ENCODE data around the gene ARL6IP4.

DNA sequence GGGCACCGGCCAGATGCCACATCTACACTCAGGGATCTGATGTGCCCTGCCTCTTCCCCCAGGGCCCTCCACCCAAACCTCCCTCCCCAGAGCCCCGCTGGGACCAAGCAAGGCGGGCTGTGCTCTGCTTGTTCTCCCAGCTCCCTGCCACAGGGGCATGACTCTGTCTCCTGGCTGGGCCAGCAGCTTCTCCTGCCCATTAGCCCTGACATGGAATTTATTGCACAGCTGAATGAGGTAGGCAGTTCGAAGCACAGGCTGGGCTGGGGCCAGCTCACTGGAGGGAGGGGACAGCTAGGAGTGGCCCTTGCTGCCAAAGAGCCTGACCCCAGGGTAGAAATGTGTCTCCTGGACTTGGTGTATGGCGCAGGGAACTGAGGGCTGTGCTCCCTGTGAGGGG is 42.4 kb downstream of the ARL6IP4 start:
- TF ChIP-seq CBX8 (IDR thresholded peaks at IDR 0.05) = no peak
- TF ChIP-seq, protein P1, sequence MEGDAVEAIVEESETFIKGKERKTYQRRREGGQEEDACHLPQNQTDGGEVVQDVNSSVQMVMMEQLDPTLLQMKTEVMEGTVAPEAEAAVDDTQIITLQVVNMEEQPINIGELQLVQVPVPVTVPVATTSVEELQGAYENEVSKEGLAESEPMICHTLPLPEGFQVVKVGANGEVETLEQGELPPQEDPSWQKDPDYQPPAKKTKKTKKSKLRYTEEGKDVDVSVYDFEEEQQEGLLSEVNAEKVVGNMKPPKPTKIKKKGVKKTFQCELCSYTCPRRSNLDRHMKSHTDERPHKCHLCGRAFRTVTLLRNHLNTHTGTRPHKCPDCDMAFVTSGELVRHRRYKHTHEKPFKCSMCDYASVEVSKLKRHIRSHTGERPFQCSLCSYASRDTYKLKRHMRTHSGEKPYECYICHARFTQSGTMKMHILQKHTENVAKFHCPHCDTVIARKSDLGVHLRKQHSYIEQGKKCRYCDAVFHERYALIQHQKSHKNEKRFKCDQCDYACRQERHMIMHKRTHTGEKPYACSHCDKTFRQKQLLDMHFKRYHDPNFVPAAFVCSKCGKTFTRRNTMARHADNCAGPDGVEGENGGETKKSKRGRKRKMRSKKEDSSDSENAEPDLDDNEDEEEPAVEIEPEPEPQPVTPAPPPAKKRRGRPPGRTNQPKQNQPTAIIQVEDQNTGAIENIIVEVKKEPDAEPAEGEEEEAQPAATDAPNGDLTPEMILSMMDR (IDR thresholded peaks at IDR 0.05) = no peak
- TF ChIP-seq EP300 (IDR thresholded peaks at IDR 0.05) = no peak

All from A549 (cell line).